ENCODE results near the gene ARHGEF26. TPM values are rescaled to one million over a fixed set of nuclear protein-coding genes. Genes with fewer than 3 reads are reported as not detected.

Gene ARHGEF26
- total RNA-seq, 2 donors from 2014 or later, result 6.9 to 8.1 TPM

GRCh38 chr3:154098376-154098775 lies 22.8 kb upstream of the ARHGEF26 start:
- Histone ChIP-seq H3K4me1 (no peaks in the 10 kb centered on the region), H3K27ac (no peak overlapping the region), H3K36me3 (no peaks in the 10 kb centered on the region), H3K4me3 (no peak overlapping the region), H3K9me3 (no peaks in the 10 kb centered on the region), H3K27me3 (no peaks in the 10 kb centered on the region)
- no peak for TF ChIP-seq CTCF (IDR thresholded peaks at IDR 0.05)
- DNase-seq (ENCODE audit: low spot score), result no peak

DNA sequence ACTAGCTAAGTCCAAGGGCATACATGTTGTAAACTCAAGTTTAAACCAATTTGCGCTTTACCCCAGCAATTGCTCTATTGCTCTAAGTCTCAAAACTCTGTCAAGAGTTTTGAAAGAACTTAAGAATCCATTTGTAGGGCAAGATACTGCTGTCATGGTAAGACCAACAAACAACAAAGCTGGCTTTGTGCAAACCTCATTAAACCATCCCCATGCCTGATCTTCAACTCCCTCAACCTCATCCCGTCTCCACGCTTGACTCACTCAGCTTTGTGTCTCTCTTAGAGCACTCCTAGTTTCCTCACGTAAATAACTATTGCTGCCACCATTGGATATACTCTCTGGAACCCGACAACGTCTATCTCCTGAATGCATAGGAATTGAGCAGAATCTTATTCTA lies 20.6 kb upstream of the ARHGEF26 start:
- H3K9me3 ChIP-seq, result no peaks in the 10 kb centered on the region
- no peaks in the 10 kb centered on the region for H3K4me1 ChIP-seq
- H3K27ac ChIP-seq, result no peak overlapping the region

DNA sequence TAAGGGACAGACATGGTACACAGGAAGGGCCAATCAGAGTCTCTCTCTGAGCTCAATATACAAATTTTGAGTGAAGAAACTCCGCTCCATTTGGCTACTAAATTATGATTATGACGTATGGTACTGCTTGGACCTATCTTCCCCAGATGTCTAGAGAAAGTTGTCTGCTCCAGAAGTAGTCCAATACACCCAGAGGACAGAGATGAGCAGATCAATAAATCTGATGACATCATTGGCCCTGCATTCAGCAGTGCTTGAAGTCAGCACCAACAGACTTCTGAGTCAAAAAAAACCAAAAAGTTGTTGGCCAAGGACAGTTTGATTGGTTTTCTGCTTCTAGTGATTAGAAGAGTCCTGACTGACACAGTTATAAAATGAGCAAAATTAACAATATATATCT lies 19.9 kb upstream of the ARHGEF26 start:
- no peaks in the 10 kb centered on the region for H3K4me1 ChIP-seq
- no peak for TF ChIP-seq CTCF (IDR thresholded peaks at IDR 0.05)
- no peaks in the 10 kb centered on the region for H3K9me3 ChIP-seq
- H3K27ac ChIP-seq, result no peak overlapping the region
- no peaks in the 10 kb centered on the region for H3K27me3 ChIP-seq
- no peak for DNase-seq (ENCODE audit: low spot score)
- no peaks in the 10 kb centered on the region for H3K36me3 ChIP-seq
- H3K4me3 ChIP-seq, result no peak overlapping the region

More for the DNA sequence above, 20.6 kb upstream of the ARHGEF26 start:
- DNase-seq (ENCODE audit: low spot score), result no peak
- H3K27me3 ChIP-seq, result no peaks in the 10 kb centered on the region
- TF ChIP-seq CTCF (IDR thresholded peaks at IDR 0.05), result no peak
- H3K4me3 ChIP-seq, result no peak overlapping the region
- H3K36me3 ChIP-seq, result no peaks in the 10 kb centered on the region

DNA sequence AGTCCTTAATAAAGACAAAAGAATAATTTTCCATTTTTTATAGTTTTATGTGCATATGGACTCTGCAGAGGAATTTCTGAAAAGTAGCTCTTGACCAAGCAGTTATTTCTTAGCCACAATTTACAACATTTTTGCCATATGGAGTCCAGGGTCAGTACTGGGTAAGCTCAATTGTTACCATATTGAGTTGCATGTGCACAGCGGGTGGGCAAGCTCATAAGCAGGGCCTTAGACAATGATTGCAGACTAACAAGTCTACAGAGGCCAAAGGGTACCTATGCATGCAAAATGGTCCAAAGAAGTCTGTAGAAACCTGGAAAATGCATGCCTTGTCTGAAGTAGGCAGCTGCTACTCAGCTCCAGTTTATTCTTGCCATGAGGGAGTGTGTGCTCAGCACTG lies 19.0 kb upstream of the ARHGEF26 start:
- no peak for DNase-seq (ENCODE audit: low spot score)
- H3K9me3 ChIP-seq, result no peaks in the 10 kb centered on the region
- no peaks in the 10 kb centered on the region for H3K27me3 ChIP-seq
- no peak overlapping the region for H3K4me3 ChIP-seq
- no peak overlapping the region for H3K27ac ChIP-seq
- H3K4me1 ChIP-seq, result no peaks in the 10 kb centered on the region
- TF ChIP-seq CTCF (IDR thresholded peaks at IDR 0.05), result no peak
- no peaks in the 10 kb centered on the region for H3K36me3 ChIP-seq

GRCh38 chr3:154105218-154105975 lies 15.8 kb upstream of the ARHGEF26 start:
- no peak for DNase-seq (ENCODE audit: low spot score)
- no peak overlapping the region for H3K27ac ChIP-seq
- no peak for TF ChIP-seq CTCF (IDR thresholded peaks at IDR 0.05)

More at GRCh38 chr3:154105218-154105975, 15.8 kb upstream of the ARHGEF26 start:
- no peak overlapping the region for H3K4me3 ChIP-seq
- H3K36me3 ChIP-seq, result no peaks in the 10 kb centered on the region
- no peaks in the 10 kb centered on the region for H3K27me3 ChIP-seq
- H3K9me3 ChIP-seq, result no peaks in the 10 kb centered on the region
- H3K4me1 ChIP-seq, result no peaks in the 10 kb centered on the region
